Fibroblast of upper back skin (primary cell): ENCODE measurements around the gene TSACC.
A peak's percentile ranks its signal among the peaks of the same experiment; 100 is the strongest.

ENCODE experiments used
- DNase-seq: peaks from one replicate; pipeline ENCODE4 v3.0.0-alpha.2; 2013

Gene TSACC

GRCh38 chr1:156376958-156377919, 38.9 kb downstream of the TSACC start:
- DNase-seq: no peak

GRCh38 chr1:156378557-156378956, 40.2 kb downstream of the TSACC start:
- no peak for DNase-seq

- DNase-seq: peak; percentile 45
Measured at GRCh38 chr1:156379420-156380165, 41.3 kb downstream of the TSACC start.

GRCh38 chr1:156382561-156382960, 44.2 kb downstream of the TSACC start:
- DNase-seq: no peak

GRCh38 chr1:156383023-156383422, 44.7 kb downstream of the TSACC start:
- peak; percentile 46 for DNase-seq

- no peak for DNase-seq
Measured at GRCh38 chr1:156384007-156384406, 45.7 kb downstream of the TSACC start.

- DNase-seq: no peak
Measured at GRCh38 chr1:156384658-156385057, 46.3 kb downstream of the TSACC start.

GRCh38 chr1:156385534-156386031, 47.3 kb downstream of the TSACC start:
- peak; percentile 69 for DNase-seq

- DNase-seq: no peak
Measured at GRCh38 chr1:156386134-156386901, 48.0 kb downstream of the TSACC start.

- no peak for DNase-seq
Measured at GRCh38 chr1:156386949-156387869, 48.9 kb downstream of the TSACC start.

GRCh38 chr1:156387870-156388173, 49.5 kb downstream of the TSACC start:
- DNase-seq: no peak

GRCh38 chr1:156388174-156389137, 50.1 kb downstream of the TSACC start:
- DNase-seq: no peak

- DNase-seq: no peak
Measured at GRCh38 chr1:156389311-156389710, 51.0 kb downstream of the TSACC start.

- no peak for DNase-seq
Measured at GRCh38 chr1:156390469-156391365, 52.4 kb downstream of the TSACC start.

- DNase-seq: no peak
Measured at GRCh38 chr1:156391366-156391677, 53.0 kb downstream of the TSACC start.

- DNase-seq: no peak
Measured at GRCh38 chr1:156391701-156392100, 53.4 kb downstream of the TSACC start.

- no peak for DNase-seq
Measured at GRCh38 chr1:156392452-156392853, 54.1 kb downstream of the TSACC start.

GRCh38 chr1:156393095-156393494, 54.8 kb downstream of the TSACC start:
- DNase-seq: no peak

- no peak for DNase-seq
Measured at GRCh38 chr1:156394082-156394481, 55.8 kb downstream of the TSACC start.
